A673 (cell line): Measurements from ENCODE around the gene METTL1. TPM values are rescaled to one million over a fixed set of nuclear protein-coding genes. Genes with fewer than 3 reads are reported as not detected.

Source experiments
- BruUV-seq: library from RNA; stranded (reverse); fragments of 400-500 nt; replicated peaks from 2 replicates; lab custom pipeline; 2021; lab: Mats Ljungman, UMichigan
- CTCF ChIA-PET: fragments of 300-600 bp; sonication (Branson Sonifier 250); formaldehyde crosslinking; loops from one replicate; lab custom pipeline; 2022; ENCODE audit warnings: antibody characterized with exemption; lab: Charles Lee
- POLR2A ChIA-PET: fragments of 300-600 bp; sonication (Branson Sonifier 250); formaldehyde crosslinking; loops from one replicate; lab custom pipeline; 2022; ENCODE audit warnings: antibody characterized with exemption; ENCODE audit not compliant: low non-redundant PET; lab: Charles Lee
- DNase-seq: peaks from one replicate; pipeline ENCODE4 v3.0.0-alpha.2; 2015; ENCODE audit warnings: low spot score
- H3K27ac ChIP-seq: fragments of 200-600 bp; sonication (generic); 2 replicates; pipeline ENCODE4 v1.5.1; 2016; ENCODE audit warnings: mixed run types, low read depth, mild to moderate bottlenecking, mixed read lengths, antibody characterized with exemption, low read length; ENCODE audit not compliant: poor library complexity, severe bottlenecking
- H3K27me3 ChIP-seq: fragments of 200-600 bp; sonication (generic); replicated peaks from 2 replicates; pipeline ENCODE4 v1.6.1; 2017; ENCODE audit warnings: mixed run types, low read depth, mild to moderate bottlenecking, mixed read lengths, antibody characterized with exemption, low read length; ENCODE audit not compliant: insufficient read depth, poor library complexity
- H3K36me3 ChIP-seq: fragments of 200-600 bp; sonication (generic); 2 replicates; pipeline ENCODE4 v1.6.1; 2016; ENCODE audit warnings: mixed run types, mild to moderate bottlenecking, mixed read lengths, antibody characterized with exemption, low read length; ENCODE audit not compliant: insufficient read depth, poor library complexity, severe bottlenecking
- H3K4me1 ChIP-seq: fragments of 200-600 bp; sonication (generic); 2 replicates; pipeline ENCODE4 v1.6.1; 2017; ENCODE audit warnings: mixed run types, mild to moderate bottlenecking, mixed read lengths, antibody characterized with exemption, low read length; ENCODE audit not compliant: insufficient read depth, poor library complexity, severe bottlenecking
- H3K4me3 ChIP-seq: fragments of 200-600 bp; sonication (generic); 2 replicates; pipeline ENCODE4 v1.5.1; 2016; ENCODE audit warnings: low read depth, mixed run types, mild to moderate bottlenecking, mixed read lengths, low read length; ENCODE audit not compliant: poor library complexity, severe bottlenecking
- H3K9me3 ChIP-seq: fragments of 200-600 bp; sonication (generic); 2 replicates; pipeline ENCODE4 v1.6.1; 2016; ENCODE audit warnings: mixed run types, low read depth, mild to moderate bottlenecking, mixed read lengths, antibody characterized with exemption, low read length; ENCODE audit not compliant: poor library complexity, severe bottlenecking
- CTCF ChIP-seq: fragments of 300-800, 200-600 bp; sonication (generic); conservative IDR thresholded peaks from 2 replicates; pipeline ENCODE4 v1.5.1; 2017; ENCODE audit warnings: low read depth, mild to moderate bottlenecking, antibody characterized with exemption, low read length, moderate library complexity, mixed read lengths
- EZH2 ChIP-seq: fragments of 200-600 bp; sonication (generic); IDR thresholded peaks from 2 replicates; pipeline ENCODE4 v1.6.1; 2017; ENCODE audit warnings: borderline replicate concordance, low read depth, mild to moderate bottlenecking, mixed read lengths, antibody characterized with exemption, low read length; ENCODE audit not compliant: poor library complexity, severe bottlenecking
- intact Hi-C: fragments of 100-400 bp; cut with micrococcal nuclease; formaldehyde crosslinking; loops from one replicate; pipeline ENCODE4 v1.10.0; 2022; ENCODE audit not compliant: unreplicated experiment
- total RNA-seq: library from RNA; stranded (reverse); gene quantifications from 2 replicates; pipeline ENCODE4 v1.2.3, GENCODE V29; 2021

METTL1 gene
- total RNA-seq, 1 experiment from 2014 or later, result 55.6 TPM

GRCh38 chr12:57732270-57732669 is 39.6 kb downstream of the METTL1 start:
- no peaks in the 10 kb centered on the region for H3K36me3 ChIP-seq
- intact Hi-C loops, result no loop called here
- no TSS peak for BruUV-seq
- H3K4me1 ChIP-seq, result peaks cover 15% of the 10 kb centered on the region
- ChIA-PET POLR2A (no interaction called here), CTCF (no interaction called here)
- TF ChIP-seq CTCF, result no peak
- H3K9me3 ChIP-seq, result no peaks in the 10 kb centered on the region
- H3K4me3 ChIP-seq, result no peak overlapping the region
- H3K27ac ChIP-seq, result no peak overlapping the region
- H3K27me3 ChIP-seq, result peaks cover 13% of the 10 kb centered on the region
- no peak for DNase-seq

- H3K9me3 ChIP-seq, result no peaks in the 10 kb centered on the region
- ChIA-PET CTCF (no interaction called here), POLR2A (no interaction called here)
- TF ChIP-seq CTCF (no peak), EZH2 (no peak)
- peaks cover 6% of the 10 kb centered on the region for H3K27me3 ChIP-seq
- H3K4me1 ChIP-seq, result peaks cover 10% of the 10 kb centered on the region
- no peak overlapping the region for H3K27ac ChIP-seq
- H3K4me3 ChIP-seq, result no peak overlapping the region
- BruUV-seq, result no TSS peak
- intact Hi-C loops, result no loop called here
- H3K36me3 ChIP-seq, result no peaks in the 10 kb centered on the region
- no peak for DNase-seq
Observed at GRCh38 chr12:57731411-57732080, 40.4 kb downstream of the METTL1 start.

GRCh38 chr12:57730336-57731067 is 41.4 kb downstream of the METTL1 start:
- intact Hi-C loops, result no loop called here
- Histone ChIP-seq H3K4me1 (peaks cover 7% of the 10 kb centered on the region), H3K9me3 (no peaks in the 10 kb centered on the region), H3K27me3 (no peaks in the 10 kb centered on the region), H3K4me3 (no peak overlapping the region), H3K36me3 (no peaks in the 10 kb centered on the region), H3K27ac (no peak overlapping the region)
- no peak for DNase-seq
- TF ChIP-seq CTCF (no peak), EZH2 (no peak)
- no TSS peak for BruUV-seq
- CTCF ChIA-PET, result no interaction called here
- POLR2A ChIA-PET, result no interaction called here
